ENCODE measurements around the gene MPZL1. TPM values are rescaled to one million over a fixed set of nuclear protein-coding genes. Genes with fewer than 3 reads are reported as not detected.
A peak's percentile ranks its signal among the peaks of the same experiment; 100 is the strongest.
"Not testable (repeated sequence)": the region's sequence is repeated elsewhere in the genome, so short reads cannot be mapped to it uniquely, and the experiment has no call there.

MPZL1 gene
- total and polyA plus RNA-seq, 3 donors from 2014 or later, result 148 to 160 (median 154) TPM

- intact Hi-C loops (cut with DNase I; ENCODE audit: low total_unique reads), result loop anchor here (5.0 kb wide), 1 partner anchor 78 kb away; the partner anchor contains the start of gene MPZL1
- no peaks in the 10 kb centered on the region for H3K36me3 ChIP-seq (ENCODE audit: low read depth, missing control alignments)
- WGBS, 2 donors, result 24 to 30% methylated on average over 3 of the region's 3 CpGs
- no peak for TF ChIP-seq POLR2A (IDR thresholded peaks at IDR 0.05)
- no peak for TF ChIP-seq CTCF (IDR thresholded peaks at IDR 0.05)
- peaks cover 30% of the 10 kb centered on the region for H3K4me1 ChIP-seq
- peak overlapping the region; percentile 26 to 71 for H3K27ac ChIP-seq
- H3K9me3 ChIP-seq, result no peaks in the 10 kb centered on the region
- H3K4me3 ChIP-seq, result no peak overlapping the region
- H3K27me3 ChIP-seq, result no peaks in the 10 kb centered on the region
- DNase-seq, result peak; percentile 52
Measured at GRCh38 chr1:167800251-167800650, 78.5 kb downstream of the MPZL1 start.

- Histone ChIP-seq H3K27me3 (no peaks in the 10 kb centered on the region), H3K36me3 (ENCODE audit: low read depth, missing control alignments) (no peaks in the 10 kb centered on the region), H3K4me3 (no peak overlapping the region), H3K27ac (no peak overlapping the region), H3K9me3 (no peaks in the 10 kb centered on the region), H3K4me1 (peaks cover 14% of the 10 kb centered on the region)
- intact Hi-C loops (cut with DNase I; ENCODE audit: low total_unique reads), result loop anchor here (5.0 kb wide), 1 partner anchor 80 kb away; the partner anchor contains the start of gene MPZL1
- 88 to 95% methylated on average over 4 of the region's 4 CpGs for WGBS, 2 donors
- DNase-seq, result no peak
- no peak for TF ChIP-seq CTCF (IDR thresholded peaks at IDR 0.05)
- no peak for TF ChIP-seq POLR2A (IDR thresholded peaks at IDR 0.05)
Measured at GRCh38 chr1:167802235-167802634, 80.5 kb downstream of the MPZL1 start.

GRCh38 chr1:167803358-167804207 lies 81.8 kb downstream of the MPZL1 start:
- TF ChIP-seq POLR2A (IDR thresholded peaks at IDR 0.05) (no peak), CTCF (IDR thresholded peaks at IDR 0.05) (peak; percentile 93 to 95 (median 95))

GRCh38 chr1:167805041-167805556 lies 83.3 kb downstream of the MPZL1 start:
- H3K27ac ChIP-seq, result no peak overlapping the region
- DNase-seq, result no peak
- 47 to 56% methylated on average over 4 of the region's 4 CpGs for WGBS, 2 donors
- no peak for TF ChIP-seq POLR2A (IDR thresholded peaks at IDR 0.05)
- TF ChIP-seq CTCF (IDR thresholded peaks at IDR 0.05), result no peak
- no peaks in the 10 kb centered on the region for H3K27me3 ChIP-seq
- peaks cover 4% of the 10 kb centered on the region for H3K4me1 ChIP-seq
- H3K9me3 ChIP-seq, result no peaks in the 10 kb centered on the region
- H3K4me3 ChIP-seq, result no peak overlapping the region
- intact Hi-C loops (cut with DNase I; ENCODE audit: low total_unique reads), result no loop called here
- H3K36me3 ChIP-seq (ENCODE audit: low read depth, missing control alignments), result no peaks in the 10 kb centered on the region

More at GRCh38 chr1:167803358-167804207, 81.8 kb downstream of the MPZL1 start:
- Histone ChIP-seq H3K27me3 (no peaks in the 10 kb centered on the region), H3K4me1 (peaks cover 9% of the 10 kb centered on the region), H3K4me3 (no peak overlapping the region), H3K9me3 (no peaks in the 10 kb centered on the region), H3K36me3 (ENCODE audit: low read depth, missing control alignments) (no peaks in the 10 kb centered on the region), H3K27ac (no peak overlapping the region)
- intact Hi-C loops (cut with DNase I; ENCODE audit: low total_unique reads), result loop anchor here (5.0 kb wide), 1 partner anchor 81 kb away; the partner anchor contains the start of gene MPZL1
- DNase-seq, result peak; percentile 96
- 8 to 9% methylated on average over 12 of the region's 12 CpGs for WGBS, 2 donors

- H3K36me3 ChIP-seq (ENCODE audit: low read depth, missing control alignments); intact Hi-C loops (cut with DNase I; ENCODE audit: low total_unique reads): not testable (repeated sequence)
- 92 to 100% methylated on average over 3 to 23 of the region's 23 CpGs for WGBS, 2 donors
Measured at GRCh38 chr1:167806235-167806634, 84.5 kb downstream of the MPZL1 start.

GRCh38 chr1:167806676-167807075 lies 84.9 kb downstream of the MPZL1 start:
- H3K4me3 ChIP-seq; H3K4me1 ChIP-seq; H3K36me3 ChIP-seq (ENCODE audit: low read depth, missing control alignments); H3K9me3 ChIP-seq; intact Hi-C loops (cut with DNase I; ENCODE audit: low total_unique reads); H3K27me3 ChIP-seq; DNase-seq; H3K27ac ChIP-seq: not testable (repeated sequence)
- WGBS, 2 donors, result 86 to 95% methylated on average over 9 to 12 of the region's 12 CpGs

More at GRCh38 chr1:167806235-167806634, 84.5 kb downstream of the MPZL1 start:
- not testable (repeated sequence) for H3K27ac ChIP-seq, H3K4me1 ChIP-seq, H3K4me3 ChIP-seq, H3K27me3 ChIP-seq, DNase-seq, H3K9me3 ChIP-seq

All from testis (tissue), 3 donors.